Measurements from ENCODE around the gene HCCS. TPM values are rescaled to one million over a fixed set of nuclear protein-coding genes. Genes with fewer than 3 reads are reported as not detected.

The HCCS gene
- polyA plus RNA-seq = 10 to 100 TPM in 2 of 3 donors, 1 to 10 TPM in 1; 9.8 to 22.0 (median 14.3) TPM

DNA sequence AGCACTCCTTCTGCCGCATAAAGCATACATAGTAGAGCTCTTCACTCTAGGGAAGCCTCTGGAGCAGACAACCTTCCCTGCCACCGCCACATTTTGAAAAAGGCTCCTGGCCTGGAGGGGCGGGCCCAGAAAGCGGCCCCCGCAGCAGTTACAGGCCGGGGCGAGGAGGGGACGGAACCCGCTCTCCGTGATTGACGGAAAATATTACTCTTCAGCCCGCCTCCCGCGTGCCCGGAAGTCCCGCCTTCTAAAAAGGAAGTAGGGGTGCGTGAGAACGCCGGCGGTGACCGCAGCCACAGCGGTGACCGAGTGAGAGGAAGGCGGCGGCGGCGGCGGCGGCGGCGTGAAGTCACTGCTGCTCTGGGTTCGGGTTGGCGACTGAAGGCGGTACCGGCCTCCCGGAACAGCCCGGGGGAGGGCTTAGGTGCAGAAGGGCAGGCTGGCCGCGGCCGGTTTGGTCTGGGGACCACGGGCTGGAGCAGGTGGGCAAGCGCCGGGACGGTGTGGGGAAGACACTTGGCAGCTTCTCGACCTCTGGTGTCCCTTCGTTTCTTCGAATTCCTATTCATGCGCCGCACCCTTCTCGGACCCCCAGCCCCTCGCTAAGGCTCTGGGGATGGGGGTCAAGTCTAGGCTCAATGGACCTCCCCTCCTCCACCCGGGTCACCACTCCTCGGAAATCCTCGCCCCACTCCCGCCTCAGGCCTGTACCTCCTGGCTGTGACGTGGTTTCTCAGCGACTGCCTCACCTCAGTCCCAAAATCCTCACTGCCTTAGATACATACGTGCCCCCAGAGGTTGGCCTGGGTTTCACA lies at the start of gene HCCS:
TSS of gene HCCS (plus strand) at position 296 of the 815 bp plus-strand sequence. CDS start 729 bp downstream, outside the sequence.
- 1 to 38% (median 1%) methylated on average over 24 to 58 of the region's 58 CpGs for whole genome bisulfite sequencing, 3 donors
- peak within 1 kb of the TSS; percentile 26 for H3K27ac ChIP-seq (ENCODE audit: low read depth, low read length)

DNA sequence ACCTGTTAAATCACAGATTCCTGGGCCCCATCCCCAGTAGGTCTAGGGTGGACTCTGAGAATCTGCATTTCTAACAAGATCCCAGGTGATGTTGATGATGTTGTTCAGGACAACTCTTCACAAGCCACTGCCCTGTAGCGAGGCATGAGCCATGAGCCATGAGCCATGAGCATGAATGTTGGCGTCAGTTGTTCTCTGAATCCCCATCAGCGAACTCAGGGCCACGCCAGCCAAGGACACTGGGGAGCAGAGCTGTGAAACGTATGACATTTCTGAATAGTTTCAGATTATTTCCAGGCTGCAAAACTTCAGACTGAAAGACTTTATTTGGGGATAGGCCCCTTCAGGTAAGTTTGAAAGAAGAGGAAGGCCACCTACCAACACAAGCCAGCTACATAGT lies 46.9 kb upstream of the HCCS start:
- WGBS, 3 donors = 77 to 94% (median 89%) methylated on average over 5 of the region's 5 CpGs
- H3K27ac ChIP-seq (ENCODE audit: low read depth, low read length) = no peak overlapping the region

DNA sequence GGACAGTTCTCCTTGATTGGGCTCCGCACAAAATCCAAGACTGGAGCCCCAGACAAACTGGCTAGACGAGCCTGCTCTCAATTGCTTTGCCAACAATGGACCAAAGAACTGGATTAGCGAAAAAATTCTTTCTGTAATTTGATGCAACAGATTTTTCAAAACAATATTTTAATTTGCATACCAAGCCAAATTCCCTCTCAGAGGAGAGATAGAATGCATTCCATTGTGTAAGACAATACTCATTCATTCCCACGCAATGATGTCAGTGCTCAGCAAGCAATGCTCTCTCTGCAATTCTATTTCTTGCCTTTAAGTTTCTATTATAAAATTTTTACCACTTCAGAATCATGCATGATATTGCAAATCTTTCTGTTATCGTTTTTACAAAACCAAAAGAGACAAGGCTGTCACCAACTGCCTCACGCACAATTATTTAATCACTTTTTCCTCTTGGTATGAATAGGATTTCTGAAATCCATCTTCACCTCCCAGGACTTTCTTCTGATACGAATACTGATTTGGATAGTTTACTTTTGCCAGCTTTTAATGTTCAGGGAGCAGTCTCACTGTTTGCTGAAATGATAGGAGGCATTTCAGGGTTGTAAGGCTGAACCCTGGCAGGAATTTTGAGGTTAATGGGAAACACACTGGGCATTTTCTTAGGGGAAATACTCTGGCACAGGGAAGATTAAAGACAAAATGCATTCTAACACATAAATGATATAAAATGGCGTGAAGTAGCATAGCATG lies 46.1 kb upstream of the HCCS start:
- WGBS, 3 donors = 53 to 61% (median 57%) methylated on average over 8 of the region's 8 CpGs
- no peak overlapping the region for H3K27ac ChIP-seq (ENCODE audit: low read depth, low read length)

DNA sequence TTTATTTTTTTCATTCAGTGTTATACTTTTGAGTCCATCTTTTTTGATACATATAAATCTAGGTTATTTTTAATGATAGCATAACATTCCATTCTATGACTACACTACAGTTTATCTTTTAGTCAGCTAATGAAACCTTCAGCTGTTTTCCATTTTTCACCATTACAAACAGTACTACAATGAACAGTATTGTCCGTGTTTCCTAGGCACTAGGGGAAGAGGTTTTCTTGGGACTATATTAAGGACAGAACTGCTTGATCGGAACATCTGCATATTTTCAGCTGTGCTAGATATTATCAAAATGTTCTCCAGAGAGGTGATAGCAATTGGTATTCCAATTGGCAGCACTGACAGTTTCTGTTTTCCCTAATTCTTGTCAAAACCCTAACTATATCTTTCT lies 44.3 kb upstream of the HCCS start:
- no peak overlapping the region for H3K27ac ChIP-seq (ENCODE audit: low read depth, low read length)
- 75 to 98% (median 81%) methylated on average over 2 of the region's 2 CpGs for WGBS, 3 donors

DNA sequence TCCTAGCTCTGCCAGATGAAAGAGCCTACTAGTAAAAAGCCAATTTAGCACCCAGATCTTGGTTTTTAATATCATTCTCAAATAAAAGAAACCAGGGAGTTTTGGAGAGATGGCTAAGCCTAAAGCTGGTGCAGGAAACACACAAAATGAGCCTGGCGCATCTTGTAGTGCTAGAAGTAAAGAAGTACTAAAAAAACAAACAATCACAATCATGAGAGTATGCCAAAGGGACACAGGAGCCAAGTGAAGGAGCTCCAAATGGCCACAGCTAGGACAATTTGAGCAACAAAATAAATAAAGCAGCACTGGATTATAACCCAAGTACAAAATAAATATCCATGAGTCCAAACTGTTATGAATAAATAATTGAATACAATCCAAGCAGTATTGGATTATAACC lies 37.8 kb upstream of the HCCS start:
- no peak overlapping the region for H3K27ac ChIP-seq (ENCODE audit: low read depth, low read length)
- 78 to 100% (median 98%) methylated on average over 1 of the region's 1 CpG for WGBS, 3 donors

DNA sequence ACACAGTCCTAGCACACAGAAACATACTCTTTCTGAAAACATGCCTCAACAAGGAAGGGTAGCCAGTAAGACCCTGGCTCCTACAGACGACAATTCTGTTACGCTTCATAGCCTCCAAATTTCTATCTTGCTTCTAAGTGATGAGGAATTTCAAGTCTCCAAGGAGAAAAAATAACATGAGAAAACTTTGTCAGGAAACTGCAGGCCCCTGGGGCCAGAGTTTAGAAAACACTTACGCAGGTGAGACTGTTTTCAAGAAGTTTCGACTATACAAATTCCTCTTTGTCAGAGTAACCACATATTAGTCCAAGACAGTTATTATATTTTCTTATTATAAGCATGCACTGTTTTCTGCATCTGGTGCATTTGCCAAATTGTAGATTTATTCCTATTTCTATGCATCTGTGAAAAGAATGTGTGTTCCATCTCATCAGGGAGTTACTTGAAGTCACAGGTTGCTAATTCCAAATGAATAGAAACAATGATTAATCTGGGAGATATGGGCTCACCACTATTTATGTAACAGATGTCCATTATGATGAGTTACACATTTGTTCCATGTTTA lies 30.3 kb upstream of the HCCS start:
- 84 to 93% (median 88%) methylated on average over 4 of the region's 4 CpGs for WGBS, 3 donors
- no peak overlapping the region for H3K27ac ChIP-seq (ENCODE audit: low read depth, low read length)

DNA sequence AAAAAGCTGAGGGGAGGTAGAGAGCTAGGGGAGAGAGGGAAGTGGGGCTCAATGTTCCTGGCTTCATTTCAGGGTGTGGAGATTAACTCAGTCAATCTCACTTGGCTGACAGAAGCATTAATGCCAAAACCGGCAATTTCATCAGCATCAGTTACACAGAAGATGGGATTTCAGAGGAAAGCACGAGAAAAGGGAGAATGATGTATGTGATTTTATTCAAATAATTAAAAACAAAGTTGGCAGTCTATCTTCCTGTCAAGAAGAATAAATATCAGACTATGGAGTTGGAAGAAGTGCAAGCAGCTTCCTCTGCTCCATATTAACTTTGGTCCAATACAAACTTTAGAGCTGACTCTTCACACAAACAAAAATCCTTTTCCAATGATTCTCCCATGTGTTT lies 29.6 kb upstream of the HCCS start:
- WGBS, 3 donors = 45 to 65% (median 56%) methylated on average over 2 of the region's 2 CpGs
- H3K27ac ChIP-seq (ENCODE audit: low read depth, low read length) = no peak overlapping the region

DNA sequence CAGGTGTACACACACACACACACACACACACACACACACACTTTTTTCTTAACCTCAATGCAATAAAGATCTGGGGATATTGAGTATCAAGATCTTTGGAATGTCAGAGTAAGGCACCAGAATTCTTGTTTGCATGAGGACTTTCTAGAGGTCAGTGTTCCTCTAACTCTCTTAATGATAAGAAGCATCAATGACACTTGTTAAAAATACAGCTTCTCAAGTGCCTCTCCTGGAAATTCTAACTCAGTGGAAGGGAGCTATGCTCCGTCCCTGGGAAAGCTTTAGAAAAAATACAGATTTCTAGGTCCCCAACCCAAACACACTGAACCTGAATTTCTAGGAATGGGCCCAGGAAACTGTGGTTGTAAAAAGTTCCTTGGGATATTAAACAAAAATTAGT lies 25.8 kb upstream of the HCCS start:
- WGBS, 3 donors = 69 to 86% (median 85%) methylated on average over 1 of the region's 1 CpG
- H3K27ac ChIP-seq (ENCODE audit: low read depth, low read length) = no peak overlapping the region

DNA sequence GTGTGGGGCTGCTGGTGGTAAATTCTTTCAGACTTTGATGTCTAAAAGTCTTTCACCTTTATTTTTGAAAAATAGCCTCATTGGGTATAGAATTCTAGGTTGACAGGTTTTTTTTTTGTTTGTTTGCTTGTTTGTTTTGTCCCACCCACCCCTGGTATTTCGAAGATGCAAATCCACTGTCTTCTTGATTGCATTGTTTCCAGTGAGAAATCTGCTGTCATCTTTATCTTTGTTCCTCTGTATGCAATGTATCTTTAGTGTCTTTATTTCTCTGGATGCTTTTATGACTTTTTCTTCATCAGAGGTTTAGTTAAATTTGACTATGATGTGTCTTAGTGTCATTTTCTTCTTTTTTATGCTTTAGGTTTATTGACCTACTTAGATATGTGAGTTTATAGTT lies 21.3 kb upstream of the HCCS start:
- WGBS, 3 donors = 87 to 100% (median 97%) methylated on average over 1 of the region's 1 CpG
- H3K27ac ChIP-seq (ENCODE audit: low read depth, low read length) = no peak overlapping the region

DNA sequence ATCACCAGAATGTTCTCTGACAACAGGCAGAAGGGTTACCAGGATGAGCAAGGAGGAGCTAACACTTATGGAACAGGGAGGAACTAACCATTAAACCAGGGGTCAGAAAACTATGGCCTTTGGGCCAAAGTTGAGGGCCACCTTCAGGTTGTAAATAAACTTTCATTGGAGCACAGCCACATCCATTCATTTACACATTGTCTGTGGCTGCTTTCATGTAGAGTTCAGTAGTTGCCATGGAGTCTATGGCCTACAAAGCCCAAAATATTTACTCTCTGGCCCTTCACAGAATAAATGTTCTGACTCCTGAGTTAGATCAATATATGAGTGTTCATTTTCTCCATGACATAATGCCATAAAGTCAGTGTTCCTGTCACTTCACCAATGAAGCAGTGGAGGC lies 13.2 kb upstream of the HCCS start:
- H3K27ac ChIP-seq (ENCODE audit: low read depth, low read length) = no peak overlapping the region

DNA sequence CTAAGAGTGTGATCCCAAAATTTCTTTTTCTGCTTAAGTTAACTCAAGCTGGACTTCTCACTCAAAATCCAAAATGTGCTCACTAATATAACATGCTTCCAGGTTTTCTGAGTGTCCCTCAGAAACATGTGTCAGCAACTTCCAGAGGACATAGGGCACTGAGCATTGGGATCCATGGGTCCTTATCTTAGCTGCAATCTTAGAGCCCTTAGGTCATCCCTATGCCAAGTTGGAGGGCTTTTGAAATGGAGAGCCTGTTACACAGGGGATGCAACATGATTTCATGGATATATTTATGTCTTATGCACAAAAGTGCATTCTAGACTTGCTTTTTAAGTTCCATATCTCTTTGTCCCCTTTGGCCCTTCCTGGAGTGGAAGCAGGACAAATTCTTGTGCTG lies 11.7 kb upstream of the HCCS start:
- no peak overlapping the region for H3K27ac ChIP-seq (ENCODE audit: low read depth, low read length)

DNA sequence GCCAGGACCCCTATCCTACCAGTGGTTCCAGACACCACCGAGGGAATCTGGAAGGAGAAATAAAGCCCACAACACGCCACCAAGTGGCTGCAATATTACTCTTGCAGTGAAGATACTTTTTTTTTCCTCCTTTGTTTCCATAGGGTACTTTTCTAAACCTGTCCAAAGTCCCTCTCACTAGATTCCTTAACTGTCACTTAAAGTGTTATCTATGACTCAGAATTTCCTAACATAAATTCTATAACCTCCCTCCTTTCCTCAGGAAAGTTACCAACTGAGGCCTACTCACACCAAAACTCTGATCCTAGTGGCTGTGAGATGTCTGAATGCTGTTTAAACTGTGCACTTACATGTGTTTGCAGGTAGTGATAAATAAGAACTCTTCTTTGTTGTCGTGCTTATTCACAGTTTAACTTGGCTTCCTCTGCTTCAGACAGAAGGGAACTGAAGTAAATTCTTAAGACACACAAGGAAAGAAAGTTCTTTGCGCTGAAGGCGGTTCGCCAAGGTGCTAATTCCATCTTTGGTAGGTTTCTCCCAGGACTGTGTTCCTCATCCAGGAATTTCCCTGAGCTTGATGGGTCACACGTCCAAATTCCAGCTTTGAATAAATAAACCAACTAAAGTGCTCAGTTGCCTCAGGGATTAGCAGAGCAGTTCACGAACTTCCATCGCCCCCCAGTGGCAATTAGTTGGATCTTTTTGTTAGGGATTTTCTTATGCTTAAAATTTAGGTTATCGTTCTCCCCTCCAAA lies 10.7 kb upstream of the HCCS start:
- no peak overlapping the region for H3K27ac ChIP-seq (ENCODE audit: low read depth, low read length)
- WGBS, 3 donors = 41 to 62% (median 41%) methylated on average over 10 of the region's 10 CpGs

DNA sequence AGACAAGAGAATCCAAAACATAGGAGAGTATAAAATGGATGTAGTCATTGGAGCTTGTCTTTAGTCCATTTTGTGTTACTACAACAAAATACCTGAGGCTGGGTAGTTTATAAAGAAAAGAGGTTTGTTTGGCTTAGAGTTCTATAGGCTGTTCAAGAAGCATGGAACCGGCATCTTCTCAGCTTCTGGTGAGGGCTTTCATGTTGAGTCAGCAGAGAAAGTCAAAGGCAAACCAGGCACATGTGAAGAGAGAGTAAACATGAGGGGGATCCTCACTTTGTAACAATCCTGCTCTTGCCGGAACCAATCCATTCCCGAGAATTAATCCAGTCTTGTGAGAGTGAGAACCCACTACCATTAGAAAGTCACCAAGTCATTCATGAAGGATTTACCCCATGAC lies 8.1 kb upstream of the HCCS start:
- 86 to 100% (median 88%) methylated on average over 2 to 3 of the region's 3 CpGs for WGBS, 3 donors
- H3K27ac ChIP-seq (ENCODE audit: low read depth, low read length) = no peak overlapping the region

DNA sequence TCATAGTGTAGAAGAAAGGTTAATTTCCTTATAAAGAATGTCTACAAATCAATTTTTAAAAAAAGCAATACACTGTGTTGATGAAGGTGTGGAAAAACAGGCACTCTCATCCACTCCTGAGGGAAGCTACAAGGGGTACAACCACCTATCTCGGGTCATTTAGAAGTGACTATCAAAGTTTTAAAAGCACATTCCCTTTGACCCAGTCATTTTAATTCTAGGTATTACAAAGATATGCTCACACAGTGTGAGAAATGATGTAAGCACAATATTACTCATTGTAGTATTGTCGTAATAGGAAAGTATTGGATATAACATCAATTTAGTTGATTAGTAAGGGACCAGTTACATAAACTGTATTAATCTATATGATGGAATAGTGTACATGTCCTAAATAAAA lies 7.4 kb upstream of the HCCS start:
- WGBS, 3 donors = 75 to 89% (median 82%) methylated on average over 2 of the region's 2 CpGs
- H3K27ac ChIP-seq (ENCODE audit: low read depth, low read length) = no peak overlapping the region

DNA sequence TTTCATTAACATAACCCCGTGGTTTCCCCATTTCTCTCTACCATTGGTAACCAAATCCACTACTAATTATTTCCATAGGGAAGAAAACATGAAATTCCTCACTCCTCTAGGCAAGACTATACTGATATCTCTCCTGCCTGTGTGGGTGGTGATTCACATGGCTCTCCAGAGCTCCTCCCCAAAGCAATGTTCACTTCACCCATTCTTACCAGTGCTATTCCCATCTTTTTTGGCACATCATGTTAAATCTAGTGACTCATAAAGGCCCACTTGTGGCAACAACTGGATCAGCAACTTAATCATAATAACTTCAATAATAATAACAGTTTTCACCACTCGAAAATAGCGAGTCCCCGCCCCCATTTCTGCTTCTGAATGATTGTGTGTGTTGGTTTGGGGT lies 6.1 kb upstream of the HCCS start:
- WGBS, 3 donors = 79 to 95% (median 93%) methylated on average over 4 of the region's 4 CpGs
- H3K27ac ChIP-seq (ENCODE audit: low read depth, low read length) = no peak overlapping the region

DNA sequence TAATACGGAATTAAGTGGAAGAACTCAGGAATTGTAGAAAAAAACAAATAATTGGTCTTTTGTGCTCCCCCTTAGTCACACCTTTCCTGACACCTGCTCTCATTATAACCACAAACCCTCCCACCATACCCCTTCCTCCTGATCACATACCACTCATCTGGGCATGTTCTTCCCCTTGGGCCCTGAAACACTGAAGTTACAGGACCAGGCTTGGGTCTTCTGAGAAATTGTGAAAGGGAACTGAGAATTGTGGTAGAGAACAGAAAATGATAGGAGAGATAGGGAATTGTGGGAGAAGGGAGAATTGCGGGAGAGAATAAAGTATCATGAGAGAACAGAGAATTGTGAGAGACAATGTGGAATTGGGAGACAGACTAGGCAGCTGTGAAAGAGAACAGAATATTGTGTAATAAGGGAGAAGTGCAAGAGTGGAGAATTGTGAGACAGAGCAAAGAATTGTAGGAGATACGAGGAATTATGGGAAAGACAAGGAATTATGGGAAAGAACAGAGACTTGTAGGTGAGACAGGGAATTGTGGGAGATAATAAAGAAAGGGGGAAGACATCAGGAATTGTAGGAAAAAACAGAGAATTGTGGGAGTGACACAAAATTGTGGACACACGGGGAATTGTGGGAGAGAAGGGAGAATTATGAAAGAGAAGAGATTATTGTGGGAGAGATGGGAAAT lies 2.7 kb upstream of the HCCS start:
- no peak overlapping the region for H3K27ac ChIP-seq (ENCODE audit: low read depth, low read length)
- 85 to 91% (median 87%) methylated on average over 4 of the region's 4 CpGs for WGBS, 3 donors

DNA sequence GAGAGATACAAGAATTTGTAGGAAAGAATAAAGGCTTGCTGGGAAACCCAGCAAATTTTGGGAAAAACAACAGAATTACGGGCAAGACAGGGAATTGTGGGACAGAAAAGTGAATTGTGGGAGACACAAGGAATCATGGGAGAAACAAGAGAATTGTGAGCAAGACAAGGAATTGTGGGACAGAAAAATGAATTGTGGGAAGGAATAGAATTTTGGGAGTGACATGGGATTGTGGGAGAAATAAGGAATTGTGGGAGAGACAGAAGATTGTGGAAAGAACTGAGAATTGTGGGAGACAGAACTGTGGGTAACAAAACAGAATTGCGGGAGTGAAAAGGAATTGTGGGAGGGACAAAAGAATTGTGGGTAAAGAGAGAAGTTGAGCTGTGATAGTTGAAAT lies 1.2 kb upstream of the HCCS start:
- WGBS, 3 donors = 94 to 100% (median 95%) methylated on average over 2 of the region's 2 CpGs
- no peak overlapping the region for H3K27ac ChIP-seq (ENCODE audit: low read depth, low read length)

DNA sequence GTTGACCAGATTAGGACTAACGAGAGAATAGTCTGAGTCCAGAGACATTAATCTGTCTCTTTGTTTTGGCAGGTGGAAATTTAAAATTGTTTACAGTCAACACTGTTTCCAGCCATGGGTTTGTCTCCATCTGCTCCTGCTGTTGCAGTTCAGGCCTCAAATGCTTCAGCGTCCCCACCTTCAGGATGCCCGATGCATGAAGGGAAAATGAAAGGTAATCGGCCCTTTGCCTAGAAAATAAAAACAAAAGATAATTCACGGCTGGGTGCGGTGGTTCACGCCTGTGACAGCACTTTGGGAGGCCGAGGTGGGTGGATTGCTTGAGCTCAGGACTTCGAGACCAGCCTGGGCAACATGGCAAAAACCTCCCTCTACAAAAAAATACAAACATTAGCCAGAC lies 815 bp downstream of the HCCS start:
- WGBS, 3 donors = 22 to 54% (median 42%) methylated on average over 9 of the region's 9 CpGs
- no peak overlapping the region for H3K27ac ChIP-seq (ENCODE audit: low read depth, low read length)
